Measurements from ENCODE around the gene DIAPH3. TPM values are rescaled to one million over a fixed set of nuclear protein-coding genes. Genes with fewer than 3 reads are reported as not detected.

The DIAPH3 gene
- polyA plus RNA-seq, 3 donors = 0.04 to 0.09 TPM; not detected in 1

- WGBS (ENCODE audit: insufficient coverage) = 80% methylated on average over 1 of the region's 3 CpGs
- no peak for DNase-seq
- H3K27me3 Mint-ChIP-seq (ENCODE audit: low read depth in 3 of 3) = no peaks in the 10 kb centered on the region
- no peak for TF ChIP-seq CTCF (IDR thresholded peaks at IDR 0.05)
- Histone ChIP-seq H3K79me2 (ENCODE audit: insufficient read depth, low read length) (no peaks in the 10 kb centered on the region), H3K4me1 (ENCODE audit: control insufficient read depth in 1 of 2, insufficient read depth in 2 of 2, low read length in 2 of 2) (no peaks in the 10 kb centered on the region), H2AFZ (ENCODE audit: insufficient read depth, low read depth, low read length, poor library complexity, severe bottlenecking) (no peak overlapping the region), H3K4me2 (replicated peaks; ENCODE audit: extremely low read depth, low read length, poor library complexity, severe bottlenecking) (no peak overlapping the region), H3K27me3 (ENCODE audit: control insufficient read depth in 2 of 2, insufficient read depth in 2 of 2, low read length in 2 of 2) (no peaks in the 10 kb centered on the region), H3K27ac (ENCODE audit: low read depth in 1 of 2, low read length in 2 of 2) (no peak overlapping the region), H3K9ac (ENCODE audit: insufficient read depth, low read length, poor library complexity, severe bottlenecking) (no peak overlapping the region), H3K36me3 (replicated peaks in 1 of 2; ENCODE audit: control insufficient read depth in 1 of 2, insufficient read depth in 2 of 2, low read length in 2 of 2) (no peaks in the 10 kb centered on the region), H3K9me3 (replicated peaks in 1 of 2; ENCODE audit: control insufficient read depth in 1 of 2, insufficient read depth in 1 of 2, low read length in 2 of 2) (peaks cover 0 to 2% of the 10 kb centered on the region in 2 donors), H4K20me1 (ENCODE audit: insufficient read depth, low read length) (no peaks in the 10 kb centered on the region), H3K4me3 (replicated peaks in 1 of 3; ENCODE audit: low read depth in 2 of 3, low read length in 3 of 3) (no peak overlapping the region)
- intact Hi-C loops (cut with micrococcal nuclease) = no loop called here
- H3K36me3 Mint-ChIP-seq = no peaks in the 10 kb centered on the region
- no peak overlapping the region for H3K4me3 Mint-ChIP-seq
- no peak overlapping the region for H3K27ac Mint-ChIP-seq
- no peaks in the 10 kb centered on the region for H3K4me1 Mint-ChIP-seq
- peaks cover 0 to 20% (median 4%) of the 10 kb centered on the region in 7 donors for H3K9me3 Mint-ChIP-seq
These were observed 522.5 kb downstream of the DIAPH3 start for GRCh38 chr13:59641261-59641660.

DNA sequence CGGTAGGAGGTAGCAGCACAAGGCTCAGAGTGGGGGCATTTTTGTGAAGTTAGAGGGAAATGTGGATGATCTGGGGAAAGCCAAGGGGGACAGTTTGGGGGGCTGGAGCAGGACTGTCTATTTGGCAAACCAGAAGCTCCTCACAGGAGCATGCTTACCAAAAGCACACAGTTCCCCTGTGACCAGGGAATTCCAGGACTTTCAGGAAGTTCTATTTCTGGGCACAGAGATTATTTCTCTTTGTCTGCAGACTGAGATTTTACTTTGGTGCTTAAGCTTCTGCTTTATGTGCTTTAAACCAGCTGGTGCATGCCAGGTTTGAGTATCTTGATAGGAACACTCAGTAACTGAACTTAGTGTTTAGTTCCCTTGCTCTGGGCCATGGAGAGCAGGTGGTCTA lies 525.3 kb downstream of the DIAPH3 start:
- no peak for TF ChIP-seq CTCF (IDR thresholded peaks at IDR 0.05)
- no peaks in the 10 kb centered on the region for H4K20me1 ChIP-seq (ENCODE audit: insufficient read depth, low read length)
- no peak overlapping the region for H3K27ac Mint-ChIP-seq
- no peak overlapping the region for H3K4me3 Mint-ChIP-seq
- H3K9me3 ChIP-seq (replicated peaks in 1 of 2; ENCODE audit: control insufficient read depth in 1 of 2, insufficient read depth in 1 of 2, low read length in 2 of 2) = peaks cover 0 to 2% of the 10 kb centered on the region in 2 donors
- no peak overlapping the region for H3K27ac ChIP-seq (ENCODE audit: low read depth in 1 of 2, low read length in 2 of 2)
- no peaks in the 10 kb centered on the region for H3K27me3 ChIP-seq (ENCODE audit: control insufficient read depth in 2 of 2, insufficient read depth in 2 of 2, low read length in 2 of 2)
- H3K4me1 ChIP-seq (ENCODE audit: control insufficient read depth in 1 of 2, insufficient read depth in 2 of 2, low read length in 2 of 2) = no peaks in the 10 kb centered on the region
- no peaks in the 10 kb centered on the region for H3K36me3 ChIP-seq (replicated peaks in 1 of 2; ENCODE audit: control insufficient read depth in 1 of 2, insufficient read depth in 2 of 2, low read length in 2 of 2)
- DNase-seq = no peak
- H2AFZ ChIP-seq (ENCODE audit: insufficient read depth, low read depth, low read length, poor library complexity, severe bottlenecking) = no peak overlapping the region
- no peaks in the 10 kb centered on the region for H3K36me3 Mint-ChIP-seq
- H3K79me2 ChIP-seq (ENCODE audit: insufficient read depth, low read length) = no peaks in the 10 kb centered on the region
- H3K27me3 Mint-ChIP-seq (ENCODE audit: low read depth in 3 of 3) = no peaks in the 10 kb centered on the region
- H3K4me3 ChIP-seq (replicated peaks in 1 of 3; ENCODE audit: low read depth in 2 of 3, low read length in 3 of 3) = no peak overlapping the region
- intact Hi-C loops (cut with micrococcal nuclease) = no loop called here
- no peak overlapping the region for H3K9ac ChIP-seq (ENCODE audit: insufficient read depth, low read length, poor library complexity, severe bottlenecking)
- no CpG with 5 or more reads among the region's 1 CpG for WGBS (ENCODE audit: insufficient coverage)
- no peaks in the 10 kb centered on the region for H3K4me1 Mint-ChIP-seq
- H3K4me2 ChIP-seq (replicated peaks; ENCODE audit: extremely low read depth, low read length, poor library complexity, severe bottlenecking) = no peak overlapping the region
- peaks cover 0 to 18% (median 4%) of the 10 kb centered on the region in 7 donors for H3K9me3 Mint-ChIP-seq

Data from CD14-positive monocyte (primary cell).